D341Med (cell line): ENCODE measurements around the gene BTN3A1.
A peak's percentile ranks its signal among the peaks of the same experiment; 100 is the strongest.
"Not testable (repeated sequence)": the region's sequence is repeated elsewhere in the genome, so short reads cannot be mapped to it uniquely, and the experiment has no call there.

ENCODE experiments used
- DNase-seq: peaks from one replicate; pipeline ENCODE4 v3.0.0; 2012; ENCODE audit warnings: low spot score

Gene BTN3A1

GRCh38 chr6:26401987-26402658, at the start of gene BTN3A1:
BTN3A1 (plus strand) TSS chr6:26402275; CDS start chr6:26405564, 3,289 bp downstream.
- DNase-seq = peak; percentile 75

GRCh38 chr6:26352315-26352714, 49.8 kb upstream of the BTN3A1 start:
- DNase-seq = no peak

GRCh38 chr6:26354162-26354561, 47.9 kb upstream of the BTN3A1 start:
- DNase-seq = no peak

- no peak for DNase-seq
These were observed 46.7 kb upstream of the BTN3A1 start for GRCh38 chr6:26355366-26355765.

GRCh38 chr6:26357543-26357942, 44.5 kb upstream of the BTN3A1 start:
- not testable (repeated sequence) for DNase-seq

GRCh38 chr6:26358511-26358981, 43.5 kb upstream of the BTN3A1 start:
- no peak for DNase-seq

- DNase-seq = no peak
These were observed 42.3 kb upstream of the BTN3A1 start for GRCh38 chr6:26359765-26360164.

- no peak for DNase-seq
These were observed 41.3 kb upstream of the BTN3A1 start for GRCh38 chr6:26360451-26361416.

GRCh38 chr6:26361544-26361943, 40.5 kb upstream of the BTN3A1 start:
- DNase-seq = no peak

GRCh38 chr6:26362093-26362835, 39.8 kb upstream of the BTN3A1 start:
- DNase-seq = no peak

- no peak for DNase-seq
These were observed 39.2 kb upstream of the BTN3A1 start for GRCh38 chr6:26362836-26363220.

GRCh38 chr6:26363882-26364701, 38.0 kb upstream of the BTN3A1 start:
- DNase-seq = no peak

- DNase-seq = no peak
These were observed 36.5 kb upstream of the BTN3A1 start for GRCh38 chr6:26365633-26365995.

- no peak for DNase-seq
These were observed 35.6 kb upstream of the BTN3A1 start for GRCh38 chr6:26366504-26366903.

GRCh38 chr6:26367114-26367513, 35.0 kb upstream of the BTN3A1 start:
- DNase-seq = no peak

GRCh38 chr6:26371813-26372212, 30.3 kb upstream of the BTN3A1 start:
- not testable (repeated sequence) for DNase-seq

- no peak for DNase-seq
These were observed 29.5 kb upstream of the BTN3A1 start for GRCh38 chr6:26372308-26373144.

- no peak for DNase-seq
These were observed 26.8 kb upstream of the BTN3A1 start for GRCh38 chr6:26375270-26375669.

GRCh38 chr6:26377719-26378118, 24.4 kb upstream of the BTN3A1 start:
- DNase-seq = no peak

GRCh38 chr6:26378143-26378542, 23.9 kb upstream of the BTN3A1 start:
- DNase-seq = not testable (repeated sequence)

GRCh38 chr6:26379292-26379691, 22.8 kb upstream of the BTN3A1 start:
- no peak for DNase-seq
